GM21737 (cell line): ENCODE results near the gene DDX46.

Experiments
- ATAC-seq: cut with Tn5 transposase; IDR thresholded peaks from one replicate; pipeline ENCODE4 v1.9.1; 2021; ENCODE audit warnings: mild to moderate bottlenecking, moderate library complexity; ENCODE audit not compliant: unreplicated experiment

The DDX46 gene

GRCh38 chr5:134777366-134777765, 18.8 kb downstream of the DDX46 start:
- ATAC-seq, result no peak

GRCh38 chr5:134784241-134784920, 25.8 kb downstream of the DDX46 start:
- no peak for ATAC-seq

- ATAC-seq, result no peak
Measured at GRCh38 chr5:134784946-134785620, 26.5 kb downstream of the DDX46 start.

- no peak for ATAC-seq
Measured at GRCh38 chr5:134787692-134788091, 29.1 kb downstream of the DDX46 start.

GRCh38 chr5:134791580-134791979, 33.0 kb downstream of the DDX46 start:
- ATAC-seq, result no peak

GRCh38 chr5:134792286-134792685, 33.7 kb downstream of the DDX46 start:
- no peak for ATAC-seq

GRCh38 chr5:134793111-134793510, 34.5 kb downstream of the DDX46 start:
- ATAC-seq, result no peak

- no peak for ATAC-seq
Measured at GRCh38 chr5:134794082-134794481, 35.5 kb downstream of the DDX46 start.

GRCh38 chr5:134794819-134795218, 36.2 kb downstream of the DDX46 start:
- no peak for ATAC-seq

- ATAC-seq, result no peak
Measured at GRCh38 chr5:134798468-134798867, 39.9 kb downstream of the DDX46 start.

GRCh38 chr5:134803821-134804220, 45.2 kb downstream of the DDX46 start:
- no peak for ATAC-seq

- ATAC-seq, result no peak
Measured at GRCh38 chr5:134813407-134813806, 54.8 kb downstream of the DDX46 start.

GRCh38 chr5:134813827-134814226, 55.2 kb downstream of the DDX46 start:
- ATAC-seq, result no peak

GRCh38 chr5:134817006-134817405, 58.4 kb downstream of the DDX46 start:
- ATAC-seq, result no peak

- ATAC-seq, result no peak
Measured at GRCh38 chr5:134818776-134819175, 60.2 kb downstream of the DDX46 start.

GRCh38 chr5:134819407-134819963, 60.9 kb downstream of the DDX46 start:
- ATAC-seq, result no peak

- no peak for ATAC-seq
Measured at GRCh38 chr5:134821841-134822240, 63.3 kb downstream of the DDX46 start.

GRCh38 chr5:134824681-134825080, 66.1 kb downstream of the DDX46 start:
- ATAC-seq, result no peak

GRCh38 chr5:134825212-134825611, 66.6 kb downstream of the DDX46 start:
- no peak for ATAC-seq

GRCh38 chr5:134833340-134834032, 74.9 kb downstream of the DDX46 start:
- no peak for ATAC-seq

GRCh38 chr5:134835623-134836022, 77.0 kb downstream of the DDX46 start:
- no peak for ATAC-seq
